Activated CD4-positive, alpha-beta T cell treated with anti-CD3 and anti-CD28 coated beads, Interleukin-2, amount 50 U/mL, for 16 hours (primary cell): Measurements from ENCODE around the gene SEC23B.

Experiments
- DNase-seq: peaks from one replicate; pipeline ENCODE4 v3.0.0-alpha.2; 2020

Gene SEC23B

DNA sequence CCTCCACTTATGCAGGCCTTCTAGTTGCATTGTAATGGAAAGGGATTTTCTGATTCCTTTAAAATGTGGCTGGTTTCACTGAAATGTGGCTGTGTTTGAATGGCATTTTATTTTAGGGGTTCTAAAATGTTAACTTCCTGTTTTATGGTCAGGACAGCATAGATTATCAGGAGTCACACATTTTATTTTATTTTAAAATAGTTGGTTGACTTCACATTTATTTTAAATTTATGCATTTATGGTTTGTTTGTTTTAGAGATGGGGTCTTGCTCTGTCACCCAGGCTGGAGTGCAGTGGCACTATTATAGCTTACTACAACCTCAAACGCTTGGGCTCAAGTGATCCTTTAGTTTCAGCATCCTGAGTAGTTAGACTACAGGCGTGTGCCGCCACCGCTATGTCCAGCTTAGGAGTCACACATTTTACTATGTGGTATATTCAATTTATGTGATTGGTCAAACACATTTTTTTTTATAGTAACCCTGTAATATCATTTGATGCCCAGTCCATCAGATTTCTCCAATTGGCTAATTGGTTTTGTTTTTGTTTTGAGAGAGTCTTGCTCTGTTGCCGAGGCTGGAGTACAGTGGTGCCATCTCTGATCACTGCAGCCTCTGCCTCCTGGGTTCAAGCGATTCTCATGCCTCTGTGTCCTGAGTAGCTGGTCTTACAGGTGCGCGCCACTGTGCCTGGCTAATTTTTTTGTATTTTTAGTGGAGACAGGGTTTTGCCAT lies 82.4 kb downstream of the SEC23B start:
- DNase-seq: no peak

GRCh38 chr20:18596270-18596669 lies 88.5 kb downstream of the SEC23B start:
- no peak for DNase-seq

DNA sequence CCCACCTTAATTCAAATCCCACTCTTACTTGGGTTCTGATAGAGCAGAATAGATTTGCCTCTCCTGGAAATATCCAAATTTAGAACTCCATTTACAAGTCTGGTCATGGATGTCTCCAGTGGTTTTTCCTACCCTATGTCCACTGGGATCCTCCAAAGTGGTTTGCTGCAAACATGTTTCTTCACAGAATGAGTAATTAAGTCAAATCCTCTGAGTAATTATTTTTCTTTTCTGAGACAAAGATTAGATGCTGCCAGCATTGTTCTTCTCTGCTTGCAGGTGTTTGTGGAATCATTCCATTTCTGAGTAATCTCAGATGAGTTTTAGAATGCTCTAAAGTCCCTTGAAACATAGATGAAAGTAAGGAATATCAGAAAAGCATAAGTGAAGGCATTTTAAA lies 102.0 kb downstream of the SEC23B start:
- no peak for DNase-seq
